GM23338 (cell line): Measurements from ENCODE around the gene RNF175. TPM values are rescaled to one million over a fixed set of nuclear protein-coding genes. Genes with fewer than 3 reads are reported as not detected.

Source experiments
- ATAC-seq: fragments of 200-7000 bp; cut with Tn5 transposase; 3 replicates; pipeline ENCODE4 v1.9.1; 2020
- DNase-seq: peaks from one replicate; pipeline ENCODE4 v3.0.0-alpha.2; 2015; ENCODE audit warnings: low spot score
- H2AFZ ChIP-seq: fragments of 200-600 bp; sonication (generic); 2 replicates; pipeline ENCODE4 v1.8.0; 2016; ENCODE audit warnings: antibody characterized with exemption, mild to moderate bottlenecking, moderate library complexity
- H3F3A ChIP-seq: fragments of 200-600 bp; sonication (generic); replicated peaks from 2 replicates; pipeline ENCODE4 v1.8.0; 2017; ENCODE audit warnings: antibody characterized with exemption, mixed run types, low read depth
- H3K27ac ChIP-seq: fragments of 200-600 bp; sonication (generic); 2 replicates; pipeline ENCODE4 v1.6.1; 2016; ENCODE audit warnings: low read depth
- H3K27me3 ChIP-seq: fragments of 200-600 bp; sonication (generic); 2 replicates; pipeline ENCODE4 v1.8.0; 2016; ENCODE audit warnings: mild to moderate bottlenecking, mixed run types, moderate library complexity; ENCODE audit not compliant: insufficient read depth
- H3K36me3 ChIP-seq: fragments of 200-600 bp; sonication (generic); 2 replicates; pipeline ENCODE4 v1.8.0; 2016; ENCODE audit warnings: mild to moderate bottlenecking; ENCODE audit not compliant: insufficient read depth
- H3K4me1 ChIP-seq: fragments of 200-600 bp; sonication (generic); 2 replicates; pipeline ENCODE4 v1.8.0; 2016; ENCODE audit warnings: mild to moderate bottlenecking, moderate library complexity; ENCODE audit not compliant: insufficient read depth
- H3K4me2 ChIP-seq: fragments of 200-600 bp; sonication (generic); 2 replicates; pipeline ENCODE4 v1.7.1; 2017; ENCODE audit warnings: mixed run types
- H3K4me3 ChIP-seq: fragments of 200-600 bp; sonication (generic); 2 replicates; pipeline ENCODE4 v1.6.1; 2016; ENCODE audit warnings: mixed run types
- H3K79me2 ChIP-seq: fragments of 200-600 bp; sonication (generic); replicated peaks from 2 replicates; pipeline ENCODE4 v1.8.0; 2017; ENCODE audit warnings: mild to moderate bottlenecking; ENCODE audit not compliant: insufficient read depth
- H3K9me2 ChIP-seq: fragments of 200-600 bp; sonication (generic); 2 replicates; pipeline ENCODE4 v1.8.0; 2017; ENCODE audit not compliant: insufficient read depth
- H4K20me1 ChIP-seq: fragments of 200-600 bp; sonication (generic); replicated peaks from 2 replicates; pipeline ENCODE4 v1.8.0; 2017; ENCODE audit warnings: mild to moderate bottlenecking; ENCODE audit not compliant: insufficient read depth
- H3K27ac Mint-ChIP-seq: 2 replicates; pipeline ENCODE4 v1.8.0; 2020; ENCODE audit warnings: inconsistent platforms, mild to moderate bottlenecking, moderate library complexity, mixed read lengths
- H3K27me3 Mint-ChIP-seq: 3 replicates; pipeline ENCODE4 v1.8.0; 2022; ENCODE audit warnings: low read depth, mild to moderate bottlenecking, moderate library complexity, mixed read lengths, inconsistent platforms; ENCODE audit not compliant: insufficient read depth, poor library complexity
- H3K36me3 Mint-ChIP-seq: 3 replicates; pipeline ENCODE4 v1.8.0; 2021; ENCODE audit warnings: low read depth, mild to moderate bottlenecking, inconsistent platforms, moderate library complexity, mixed read lengths
- H3K4me1 Mint-ChIP-seq: 3 replicates; pipeline ENCODE4 v1.8.0; 2020; ENCODE audit warnings: mild to moderate bottlenecking, inconsistent platforms, mixed read lengths
- H3K4me3 Mint-ChIP-seq: 3 replicates; pipeline ENCODE4 v1.8.0; 2021; ENCODE audit warnings: moderate library complexity, mild to moderate bottlenecking, inconsistent platforms, mixed read lengths
- H3K9me3 Mint-ChIP-seq: 3 replicates; pipeline ENCODE4 v1.8.0; 2020; ENCODE audit warnings: moderate library complexity, mild to moderate bottlenecking, inconsistent platforms, mixed read lengths
- EZH2 ChIP-seq: fragments of 200-600 bp; sonication (generic); IDR thresholded peaks from one replicate; pipeline ENCODE4 v1.8.0; 2017; ENCODE audit warnings: antibody characterized with exemption, mild to moderate bottlenecking, low read depth; ENCODE audit not compliant: unreplicated experiment
- JUNB ChIP-seq: IDR thresholded peaks from one replicate; pipeline ENCODE4 v1.6.1; 2016; ENCODE audit warnings: antibody characterized with exemption; ENCODE audit not compliant: unreplicated experiment
- POLR2AphosphoS5 ChIP-seq: IDR thresholded peaks from 2 replicates; pipeline ENCODE4 v1.6.1; 2016; ENCODE audit warnings: antibody characterized with exemption, low read depth
- polyA plus RNA-seq: library from polyadenylated mRNA; unstranded; fragments of >200 nt; fragmentation: Nextera tagmentation; extraction: Ambion mirVana; gene quantifications from 2 replicates; pipeline ENCODE4 v1.2.1, GENCODE V29; 2016
- total RNA-seq: library from RNA; depleted of rRNA; stranded (reverse); fragments of >200 nt; shearing (Covaris generic); gene quantifications from 2 replicates; pipeline ENCODE4 v1.2.3, GENCODE V29; 2014
- TF ChIP-seq, protein P1 (sequence below): fragments of 250-450 bp; sonication (Bioruptor Pico); IDR thresholded peaks from 2 replicates; pipeline ENCODE4 v1.5.0; 2020; ENCODE audit warnings: mild to moderate bottlenecking, moderate library complexity
- TF ChIP-seq, protein P2 (sequence below): IDR thresholded peaks from one replicate; pipeline ENCODE4 v1.6.1; 2018; ENCODE audit warnings: antibody characterized with exemption; ENCODE audit not compliant: unreplicated experiment
- TF ChIP-seq, protein P3 (sequence below): IDR thresholded peaks from 2 replicates; pipeline ENCODE4 v1.6.1; 2016; ENCODE audit warnings: antibody characterized with exemption

RNF175 gene
- total and polyA plus RNA-seq, 2 experiments from 2014 or later: 4.7 to 4.8 TPM

DNA sequence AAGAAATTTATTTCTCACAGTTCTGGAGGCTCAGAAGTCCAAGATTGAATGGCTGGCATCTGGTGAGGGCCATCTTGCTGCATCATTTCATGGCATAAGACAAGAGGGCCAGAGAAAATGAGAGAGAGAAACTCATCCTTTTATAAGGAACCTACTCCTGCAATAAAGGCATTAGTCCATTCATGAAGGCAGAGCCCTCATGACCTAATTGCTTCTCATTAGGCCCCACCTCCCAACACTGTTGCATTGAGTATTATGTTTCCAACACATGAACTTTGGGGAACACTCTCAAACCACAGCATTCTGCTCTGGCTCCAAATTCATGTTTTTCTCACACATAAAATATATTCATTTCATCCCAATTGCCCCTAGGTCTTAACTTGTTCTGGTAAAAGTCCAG lies 14.2 kb downstream of the RNF175 start:
- no peaks in the 10 kb centered on the region for H3K79me2 ChIP-seq
- peaks cover under 1% of the 10 kb centered on the region for H3K27me3 Mint-ChIP-seq

More for the DNA sequence above, 14.2 kb downstream of the RNF175 start:
- ATAC-seq (no peak), DNase-seq (no peak)
- H3K4me3 Mint-ChIP-seq: no peak overlapping the region
- no peaks in the 10 kb centered on the region; the same call in 1 of the 2 replicates for H3K36me3 ChIP-seq
- H3K4me3 ChIP-seq: no peak overlapping the region
- no peaks in the 10 kb centered on the region for H4K20me1 ChIP-seq
- peaks cover 6% of the 10 kb centered on the region; the same call in 1 of the 3 replicates for H3K9me3 Mint-ChIP-seq
- H3K4me2 ChIP-seq: no peak overlapping the region
- H3K27me3 ChIP-seq: no peaks in the 10 kb centered on the region
- no peak overlapping the region for H3K27ac Mint-ChIP-seq
- no peak overlapping the region for H2AFZ ChIP-seq
- peaks cover 19% of the 10 kb centered on the region for H3K36me3 Mint-ChIP-seq
- TF ChIP-seq POLR2AphosphoS5 (no peak), EZH2 (no peak), JUNB (no peak)
- TF ChIP-seq, protein P1, sequence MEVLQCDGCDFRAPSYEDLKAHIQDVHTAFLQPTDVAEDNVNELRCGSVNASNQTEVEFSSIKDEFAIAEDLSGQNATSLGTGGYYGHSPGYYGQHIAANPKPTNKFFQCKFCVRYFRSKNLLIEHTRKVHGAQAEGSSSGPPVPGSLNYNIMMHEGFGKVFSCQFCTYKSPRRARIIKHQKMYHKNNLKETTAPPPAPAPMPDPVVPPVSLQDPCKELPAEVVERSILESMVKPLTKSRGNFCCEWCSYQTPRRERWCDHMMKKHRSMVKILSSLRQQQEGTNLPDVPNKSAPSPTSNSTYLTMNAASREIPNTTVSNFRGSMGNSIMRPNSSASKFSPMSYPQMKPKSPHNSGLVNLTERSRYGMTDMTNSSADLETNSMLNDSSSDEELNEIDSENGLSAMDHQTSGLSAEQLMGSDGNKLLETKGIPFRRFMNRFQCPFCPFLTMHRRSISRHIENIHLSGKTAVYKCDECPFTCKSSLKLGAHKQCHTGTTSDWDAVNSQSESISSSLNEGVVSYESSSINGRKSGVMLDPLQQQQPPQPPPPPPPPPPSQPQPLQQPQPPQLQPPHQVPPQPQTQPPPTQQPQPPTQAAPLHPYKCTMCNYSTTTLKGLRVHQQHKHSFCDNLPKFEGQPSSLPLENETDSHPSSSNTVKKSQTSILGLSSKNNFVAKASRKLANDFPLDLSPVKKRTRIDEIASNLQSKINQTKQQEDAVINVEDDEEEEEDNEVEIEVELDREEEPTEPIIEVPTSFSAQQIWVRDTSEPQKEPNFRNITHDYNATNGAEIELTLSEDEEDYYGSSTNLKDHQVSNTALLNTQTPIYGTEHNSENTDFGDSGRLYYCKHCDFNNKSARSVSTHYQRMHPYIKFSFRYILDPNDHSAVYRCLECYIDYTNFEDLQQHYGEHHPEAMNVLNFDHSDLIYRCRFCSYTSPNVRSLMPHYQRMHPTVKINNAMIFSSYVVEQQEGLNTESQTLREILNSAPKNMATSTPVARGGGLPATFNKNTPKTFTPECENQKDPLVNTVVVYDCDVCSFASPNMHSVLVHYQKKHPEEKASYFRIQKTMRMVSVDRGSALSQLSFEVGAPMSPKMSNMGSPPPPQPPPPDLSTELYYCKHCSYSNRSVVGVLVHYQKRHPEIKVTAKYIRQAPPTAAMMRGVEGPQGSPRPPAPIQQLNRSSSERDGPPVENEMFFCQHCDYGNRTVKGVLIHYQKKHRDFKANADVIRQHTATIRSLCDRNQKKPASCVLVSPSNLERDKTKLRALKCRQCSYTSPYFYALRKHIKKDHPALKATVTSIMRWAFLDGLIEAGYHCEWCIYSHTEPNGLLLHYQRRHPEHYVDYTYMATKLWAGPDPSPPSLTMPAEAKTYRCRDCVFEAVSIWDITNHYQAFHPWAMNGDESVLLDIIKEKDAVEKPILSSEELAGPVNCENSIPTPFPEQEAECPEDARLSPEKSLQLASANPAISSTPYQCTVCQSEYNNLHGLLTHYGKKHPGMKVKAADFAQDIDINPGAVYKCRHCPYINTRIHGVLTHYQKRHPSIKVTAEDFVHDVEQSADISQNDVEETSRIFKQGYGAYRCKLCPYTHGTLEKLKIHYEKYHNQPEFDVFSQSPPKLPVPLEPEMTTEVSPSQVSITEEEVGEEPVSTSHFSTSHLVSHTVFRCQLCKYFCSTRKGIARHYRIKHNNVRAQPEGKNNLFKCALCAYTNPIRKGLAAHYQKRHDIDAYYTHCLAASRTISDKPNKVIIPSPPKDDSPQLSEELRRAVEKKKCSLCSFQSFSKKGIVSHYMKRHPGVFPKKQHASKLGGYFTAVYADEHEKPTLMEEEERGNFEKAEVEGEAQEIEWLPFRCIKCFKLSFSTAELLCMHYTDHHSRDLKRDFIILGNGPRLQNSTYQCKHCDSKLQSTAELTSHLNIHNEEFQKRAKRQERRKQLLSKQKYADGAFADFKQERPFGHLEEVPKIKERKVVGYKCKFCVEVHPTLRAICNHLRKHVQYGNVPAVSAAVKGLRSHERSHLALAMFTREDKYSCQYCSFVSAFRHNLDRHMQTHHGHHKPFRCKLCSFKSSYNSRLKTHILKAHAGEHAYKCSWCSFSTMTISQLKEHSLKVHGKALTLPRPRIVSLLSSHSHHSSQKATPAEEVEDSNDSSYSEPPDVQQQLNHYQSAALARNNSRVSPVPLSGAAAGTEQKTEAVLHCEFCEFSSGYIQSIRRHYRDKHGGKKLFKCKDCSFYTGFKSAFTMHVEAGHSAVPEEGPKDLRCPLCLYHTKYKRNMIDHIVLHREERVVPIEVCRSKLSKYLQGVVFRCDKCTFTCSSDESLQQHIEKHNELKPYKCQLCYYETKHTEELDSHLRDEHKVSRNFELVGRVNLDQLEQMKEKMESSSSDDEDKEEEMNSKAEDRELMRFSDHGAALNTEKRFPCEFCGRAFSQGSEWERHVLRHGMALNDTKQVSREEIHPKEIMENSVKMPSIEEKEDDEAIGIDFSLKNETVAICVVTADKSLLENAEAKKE (CRISPR knock-in tag): no peak
- TF ChIP-seq, protein P2, sequence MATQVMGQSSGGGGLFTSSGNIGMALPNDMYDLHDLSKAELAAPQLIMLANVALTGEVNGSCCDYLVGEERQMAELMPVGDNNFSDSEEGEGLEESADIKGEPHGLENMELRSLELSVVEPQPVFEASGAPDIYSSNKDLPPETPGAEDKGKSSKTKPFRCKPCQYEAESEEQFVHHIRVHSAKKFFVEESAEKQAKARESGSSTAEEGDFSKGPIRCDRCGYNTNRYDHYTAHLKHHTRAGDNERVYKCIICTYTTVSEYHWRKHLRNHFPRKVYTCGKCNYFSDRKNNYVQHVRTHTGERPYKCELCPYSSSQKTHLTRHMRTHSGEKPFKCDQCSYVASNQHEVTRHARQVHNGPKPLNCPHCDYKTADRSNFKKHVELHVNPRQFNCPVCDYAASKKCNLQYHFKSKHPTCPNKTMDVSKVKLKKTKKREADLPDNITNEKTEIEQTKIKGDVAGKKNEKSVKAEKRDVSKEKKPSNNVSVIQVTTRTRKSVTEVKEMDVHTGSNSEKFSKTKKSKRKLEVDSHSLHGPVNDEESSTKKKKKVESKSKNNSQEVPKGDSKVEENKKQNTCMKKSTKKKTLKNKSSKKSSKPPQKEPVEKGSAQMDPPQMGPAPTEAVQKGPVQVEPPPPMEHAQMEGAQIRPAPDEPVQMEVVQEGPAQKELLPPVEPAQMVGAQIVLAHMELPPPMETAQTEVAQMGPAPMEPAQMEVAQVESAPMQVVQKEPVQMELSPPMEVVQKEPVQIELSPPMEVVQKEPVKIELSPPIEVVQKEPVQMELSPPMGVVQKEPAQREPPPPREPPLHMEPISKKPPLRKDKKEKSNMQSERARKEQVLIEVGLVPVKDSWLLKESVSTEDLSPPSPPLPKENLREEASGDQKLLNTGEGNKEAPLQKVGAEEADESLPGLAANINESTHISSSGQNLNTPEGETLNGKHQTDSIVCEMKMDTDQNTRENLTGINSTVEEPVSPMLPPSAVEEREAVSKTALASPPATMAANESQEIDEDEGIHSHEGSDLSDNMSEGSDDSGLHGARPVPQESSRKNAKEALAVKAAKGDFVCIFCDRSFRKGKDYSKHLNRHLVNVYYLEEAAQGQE: no peak
- TF ChIP-seq, protein P3, sequence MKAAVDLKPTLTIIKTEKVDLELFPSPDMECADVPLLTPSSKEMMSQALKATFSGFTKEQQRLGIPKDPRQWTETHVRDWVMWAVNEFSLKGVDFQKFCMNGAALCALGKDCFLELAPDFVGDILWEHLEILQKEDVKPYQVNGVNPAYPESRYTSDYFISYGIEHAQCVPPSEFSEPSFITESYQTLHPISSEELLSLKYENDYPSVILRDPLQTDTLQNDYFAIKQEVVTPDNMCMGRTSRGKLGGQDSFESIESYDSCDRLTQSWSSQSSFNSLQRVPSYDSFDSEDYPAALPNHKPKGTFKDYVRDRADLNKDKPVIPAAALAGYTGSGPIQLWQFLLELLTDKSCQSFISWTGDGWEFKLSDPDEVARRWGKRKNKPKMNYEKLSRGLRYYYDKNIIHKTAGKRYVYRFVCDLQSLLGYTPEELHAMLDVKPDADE: no peak
- 0 out of 2 replicates have a peak, but pooled peaks cover 4% of the 10 kb centered on the region for H3K9me2 ChIP-seq
- no peaks in the 10 kb centered on the region for H3K4me1 ChIP-seq
- H3K4me1 Mint-ChIP-seq: 0 out of 3 replicates have a peak, but pooled peaks cover 2% of the 10 kb centered on the region
- H3K27ac ChIP-seq: no peak overlapping the region
- no peaks in the 10 kb centered on the region for H3F3A ChIP-seq
